T-helper 1 cell treated with Interleukin-12 subunit alpha and Interleukin-12 subunit beta and Interleukin-4 antibody, amounts not matched to agents 30 μg/mL and 1 μg/mL, for 36 hours (primary cell): ENCODE data around the gene BCS1L.
A peak's percentile ranks its signal among the peaks of the same experiment; 100 is the strongest.

ENCODE experiments used
- H3K27ac Mint-ChIP-seq: one replicate; pipeline ENCODE4 v1.8.0; 2021; ENCODE audit warnings: mild to moderate bottlenecking, mixed read lengths
- H3K27me3 Mint-ChIP-seq: one replicate; pipeline ENCODE4 v1.8.0; 2021; ENCODE audit warnings: low read depth, mixed read lengths
- H3K36me3 Mint-ChIP-seq: one replicate; pipeline ENCODE4 v1.8.0; 2021; ENCODE audit warnings: low read depth, mixed read lengths
- H3K4me1 Mint-ChIP-seq: one replicate; pipeline ENCODE4 v1.8.0; 2021; ENCODE audit warnings: low read depth, mixed read lengths
- H3K4me3 Mint-ChIP-seq: one replicate; pipeline ENCODE4 v1.8.0; 2021; ENCODE audit warnings: mild to moderate bottlenecking, moderate library complexity, mixed read lengths
- H3K9me3 Mint-ChIP-seq: one replicate; pipeline ENCODE4 v1.8.0; 2021; ENCODE audit warnings: mixed read lengths

The BCS1L gene

GRCh38 chr2:218659258-218659987 lies at the start of gene BCS1L, which contains the start of gene ZNF142:
Gene BCS1L, plus strand, starts transcription at chr2:218659683. Its CDS starts 1,305 bp downstream, at chr2:218660988.
Gene ZNF142, minus strand, starts transcription at chr2:218659623. Its CDS starts 3,194 bp downstream, at chr2:218656429.
- Mint-ChIP-seq H3K4me1 (peaks cover 18% of the 10 kb centered on the region), H3K27ac (peak within 1 kb of the TSS; percentile 90), H3K27me3 (no peaks in the 10 kb centered on the region), H3K36me3 (peaks cover 32% of the 10 kb centered on the region), H3K4me3 (peak within 1 kb of the TSS; percentile 96), H3K9me3 (no peaks in the 10 kb centered on the region)

GRCh38 chr2:218615868-218616315 lies 43.6 kb upstream of the BCS1L start:
- no peak overlapping the region for H3K27ac Mint-ChIP-seq
- H3K36me3 Mint-ChIP-seq: no peaks in the 10 kb centered on the region
- no peaks in the 10 kb centered on the region for H3K9me3 Mint-ChIP-seq
- H3K4me3 Mint-ChIP-seq: no peak overlapping the region
- H3K27me3 Mint-ChIP-seq: no peaks in the 10 kb centered on the region
- H3K4me1 Mint-ChIP-seq: no peaks in the 10 kb centered on the region

DNA sequence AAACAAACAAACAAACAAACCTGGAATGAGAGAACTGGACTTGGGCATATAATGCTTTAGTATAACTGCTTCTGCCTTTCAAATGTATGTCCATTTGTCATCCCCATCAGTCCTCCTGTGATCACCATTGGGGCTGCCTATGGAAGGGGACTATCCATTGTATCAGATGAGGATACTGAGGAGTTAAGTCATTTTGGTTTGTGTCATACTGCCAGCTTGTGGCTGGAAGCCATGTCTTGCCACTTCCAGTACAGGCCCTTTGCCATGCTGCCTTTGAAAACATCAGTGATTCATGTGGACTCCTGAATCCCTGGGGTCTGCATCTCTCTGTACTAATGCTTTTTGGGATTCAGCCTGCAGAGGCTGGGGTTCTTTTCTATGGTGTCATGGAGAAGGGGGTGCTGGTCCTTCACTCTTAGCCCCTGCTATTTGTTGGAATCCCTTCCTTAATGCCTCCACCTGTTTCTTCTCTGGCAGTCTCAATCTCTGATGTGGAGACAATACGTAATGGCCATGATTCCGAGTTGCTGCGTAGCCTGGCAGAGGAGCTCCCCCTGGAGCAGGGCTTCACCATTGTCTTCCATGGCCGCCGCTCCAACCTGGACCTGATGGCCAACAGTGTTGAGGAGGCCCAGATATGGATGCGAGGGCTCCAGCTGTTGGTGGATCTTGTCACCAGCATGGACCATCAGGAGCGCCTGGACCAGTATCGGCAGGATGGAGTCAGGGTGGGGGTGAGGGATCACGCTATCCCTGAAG lies 41.2 kb upstream of the BCS1L start:
- Mint-ChIP-seq H3K36me3 (no peaks in the 10 kb centered on the region), H3K4me1 (no peaks in the 10 kb centered on the region), H3K4me3 (no peak overlapping the region), H3K27me3 (no peaks in the 10 kb centered on the region), H3K9me3 (no peaks in the 10 kb centered on the region), H3K27ac (no peak overlapping the region)

DNA sequence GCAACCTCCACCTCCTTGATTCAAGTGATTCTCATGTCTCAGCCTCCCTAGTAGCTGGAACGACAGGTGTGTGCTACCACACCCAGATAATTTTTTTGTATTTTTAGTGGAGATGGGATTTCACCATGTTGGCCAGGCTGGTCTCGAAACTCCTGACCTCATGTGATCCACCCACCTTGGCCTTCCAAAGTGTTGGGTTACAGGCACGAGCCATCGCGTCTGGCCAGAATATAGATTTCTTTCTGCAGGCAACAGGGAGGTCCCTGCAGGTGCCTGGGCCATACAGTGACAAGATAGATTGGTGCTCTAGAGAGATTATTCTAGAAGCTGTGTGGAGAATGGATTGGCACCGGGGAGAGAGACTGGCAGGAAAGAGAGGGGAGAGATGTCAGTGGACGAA lies 38.5 kb upstream of the BCS1L start:
- H3K27ac Mint-ChIP-seq: no peak overlapping the region
- H3K4me3 Mint-ChIP-seq: no peak overlapping the region
- H3K36me3 Mint-ChIP-seq: no peaks in the 10 kb centered on the region
- no peaks in the 10 kb centered on the region for H3K9me3 Mint-ChIP-seq
- no peaks in the 10 kb centered on the region for H3K4me1 Mint-ChIP-seq
- H3K27me3 Mint-ChIP-seq: no peaks in the 10 kb centered on the region

DNA sequence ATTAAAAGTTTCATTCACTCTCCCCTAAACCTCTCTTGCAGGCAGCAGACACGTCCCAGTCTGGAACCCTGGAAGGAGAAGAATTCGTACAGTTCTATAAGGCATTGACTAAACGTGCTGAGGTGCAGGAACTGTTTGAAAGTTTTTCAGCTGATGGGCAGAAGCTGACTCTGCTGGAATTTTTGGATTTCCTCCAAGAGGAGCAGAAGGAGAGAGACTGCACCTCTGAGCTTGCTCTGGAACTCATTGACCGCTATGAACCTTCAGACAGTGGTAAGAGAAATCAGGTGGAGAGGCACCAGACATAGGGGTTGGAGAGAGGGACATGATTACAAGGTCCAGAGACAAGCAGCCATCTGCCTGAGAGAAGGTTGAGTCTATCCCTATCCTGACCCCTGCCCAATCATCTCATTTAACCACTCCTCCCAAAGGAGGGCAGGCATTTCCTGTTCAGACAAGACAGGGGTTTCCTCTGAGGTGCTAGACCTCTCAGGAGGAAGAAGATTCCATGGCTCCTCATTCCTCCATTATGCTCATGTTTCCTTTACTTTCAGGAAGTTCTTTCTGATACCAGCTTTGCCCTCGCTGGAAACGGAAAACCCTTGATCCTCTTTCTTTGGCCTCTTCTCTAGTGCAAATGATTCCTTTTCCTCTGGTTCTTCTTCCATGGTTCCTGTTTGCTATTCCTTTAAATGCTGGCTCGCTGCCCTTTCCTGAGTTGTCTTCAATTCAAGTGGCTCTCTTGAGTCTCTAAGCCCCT lies 36.7 kb upstream of the BCS1L start:
- no peaks in the 10 kb centered on the region for H3K9me3 Mint-ChIP-seq
- H3K36me3 Mint-ChIP-seq: no peaks in the 10 kb centered on the region
- no peaks in the 10 kb centered on the region for H3K4me1 Mint-ChIP-seq
- H3K4me3 Mint-ChIP-seq: no peak overlapping the region
- H3K27ac Mint-ChIP-seq: no peak overlapping the region
- no peaks in the 10 kb centered on the region for H3K27me3 Mint-ChIP-seq

DNA sequence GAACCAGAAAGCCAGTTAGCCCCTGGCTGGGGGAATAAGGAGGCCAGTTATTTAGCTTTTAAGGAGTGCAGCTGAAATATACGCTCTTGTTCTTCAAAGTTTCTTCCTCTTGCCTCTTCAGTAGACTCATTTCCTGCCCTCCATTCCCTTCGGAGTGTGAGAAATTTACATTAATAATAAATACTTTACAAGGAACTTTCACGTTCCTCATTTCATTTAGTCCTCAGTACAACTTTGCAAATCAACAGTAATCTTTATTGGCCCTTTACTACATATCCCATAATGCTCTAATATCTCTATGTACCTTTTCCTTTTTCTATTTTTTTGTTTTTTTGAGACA lies 36.1 kb upstream of the BCS1L start:
- Mint-ChIP-seq H3K36me3 (no peaks in the 10 kb centered on the region), H3K4me3 (no peak overlapping the region), H3K9me3 (no peaks in the 10 kb centered on the region), H3K4me1 (no peaks in the 10 kb centered on the region), H3K27me3 (no peaks in the 10 kb centered on the region), H3K27ac (no peak overlapping the region)

DNA sequence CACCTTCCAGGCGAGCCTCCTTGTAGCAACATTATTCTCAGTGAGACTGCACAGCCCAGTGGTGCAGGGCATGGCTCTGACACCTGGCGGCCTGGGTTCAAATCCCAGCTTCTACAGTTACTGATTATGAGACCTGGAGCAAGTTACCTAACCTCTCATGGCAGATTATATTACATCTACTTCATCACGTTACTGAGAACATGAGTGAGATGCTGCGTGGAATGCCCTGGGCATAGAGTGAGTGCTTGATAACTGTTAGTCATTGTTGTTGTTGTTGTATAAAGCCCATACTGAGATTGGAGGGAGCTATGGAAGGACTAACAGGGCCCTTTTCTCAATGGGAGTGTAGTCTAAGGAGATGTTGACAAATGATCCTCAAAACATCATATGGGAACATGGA lies 33.1 kb upstream of the BCS1L start:
- Mint-ChIP-seq H3K4me3 (no peak overlapping the region), H3K27me3 (no peaks in the 10 kb centered on the region), H3K27ac (no peak overlapping the region), H3K4me1 (no peaks in the 10 kb centered on the region), H3K9me3 (no peaks in the 10 kb centered on the region), H3K36me3 (no peaks in the 10 kb centered on the region)

DNA sequence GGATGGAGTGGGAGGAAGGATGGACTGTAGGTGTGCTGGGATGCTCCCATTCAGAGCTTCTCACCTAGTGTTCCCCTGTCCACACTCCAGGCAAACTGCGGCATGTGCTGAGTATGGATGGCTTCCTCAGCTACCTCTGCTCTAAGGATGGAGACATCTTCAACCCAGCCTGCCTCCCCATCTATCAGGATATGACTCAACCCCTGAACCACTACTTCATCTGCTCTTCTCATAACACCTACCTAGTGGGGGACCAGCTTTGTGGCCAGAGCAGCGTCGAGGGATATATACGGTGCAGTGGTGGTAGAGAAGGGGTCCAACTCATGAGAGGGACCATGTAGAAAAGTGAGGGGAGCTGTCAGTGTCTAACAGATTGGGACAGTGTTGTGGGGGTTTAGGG lies 31.5 kb upstream of the BCS1L start:
- no peaks in the 10 kb centered on the region for H3K27me3 Mint-ChIP-seq
- no peaks in the 10 kb centered on the region for H3K4me1 Mint-ChIP-seq
- H3K36me3 Mint-ChIP-seq: peaks cover 3% of the 10 kb centered on the region
- no peaks in the 10 kb centered on the region for H3K9me3 Mint-ChIP-seq
- H3K4me3 Mint-ChIP-seq: no peak overlapping the region
- H3K27ac Mint-ChIP-seq: no peak overlapping the region

DNA sequence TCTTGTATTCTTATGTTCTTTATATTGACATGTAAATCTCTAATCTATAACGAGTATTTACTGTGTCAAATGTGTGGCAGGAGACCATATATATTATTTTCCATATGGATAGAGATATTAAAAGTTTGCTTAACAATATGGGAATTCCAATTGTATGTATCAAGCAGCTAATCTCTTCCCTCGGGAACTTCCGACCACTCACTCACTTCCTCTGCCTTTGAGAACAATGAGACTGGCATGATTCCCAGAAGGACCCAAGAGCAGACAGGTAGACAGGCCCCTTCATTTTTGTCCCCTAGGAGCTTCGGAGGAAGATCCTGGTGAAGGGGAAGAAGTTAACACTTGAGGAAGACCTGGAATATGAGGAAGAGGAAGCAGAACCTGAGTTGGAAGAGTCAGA lies 27.6 kb upstream of the BCS1L start:
- Mint-ChIP-seq H3K4me1 (no peaks in the 10 kb centered on the region), H3K4me3 (no peak overlapping the region), H3K9me3 (no peaks in the 10 kb centered on the region), H3K27me3 (no peaks in the 10 kb centered on the region), H3K36me3 (peaks cover 19% of the 10 kb centered on the region), H3K27ac (no peak overlapping the region)

DNA sequence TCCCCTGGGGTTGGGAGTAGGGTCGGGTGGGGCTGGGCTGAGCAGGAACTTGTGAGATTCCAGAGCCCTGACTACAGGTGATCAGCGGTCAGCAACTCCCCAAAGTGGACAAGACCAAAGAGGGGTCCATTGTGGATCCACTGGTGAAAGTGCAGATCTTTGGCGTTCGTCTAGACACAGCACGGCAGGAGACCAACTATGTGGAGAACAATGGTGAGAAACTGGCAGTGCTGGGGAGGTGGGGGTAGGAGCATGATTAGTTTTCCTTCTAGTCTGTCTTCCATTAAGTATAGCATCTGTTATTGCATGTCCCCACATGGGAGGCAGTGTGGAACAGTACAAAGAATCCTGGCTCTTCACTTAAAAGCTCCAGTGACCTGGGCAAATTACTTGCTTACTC lies 23.8 kb upstream of the BCS1L start:
- H3K4me1 Mint-ChIP-seq: no peaks in the 10 kb centered on the region
- no peak overlapping the region for H3K27ac Mint-ChIP-seq
- H3K4me3 Mint-ChIP-seq: no peak overlapping the region
- H3K27me3 Mint-ChIP-seq: no peaks in the 10 kb centered on the region
- H3K36me3 Mint-ChIP-seq: peaks cover 35% of the 10 kb centered on the region
- no peaks in the 10 kb centered on the region for H3K9me3 Mint-ChIP-seq

DNA sequence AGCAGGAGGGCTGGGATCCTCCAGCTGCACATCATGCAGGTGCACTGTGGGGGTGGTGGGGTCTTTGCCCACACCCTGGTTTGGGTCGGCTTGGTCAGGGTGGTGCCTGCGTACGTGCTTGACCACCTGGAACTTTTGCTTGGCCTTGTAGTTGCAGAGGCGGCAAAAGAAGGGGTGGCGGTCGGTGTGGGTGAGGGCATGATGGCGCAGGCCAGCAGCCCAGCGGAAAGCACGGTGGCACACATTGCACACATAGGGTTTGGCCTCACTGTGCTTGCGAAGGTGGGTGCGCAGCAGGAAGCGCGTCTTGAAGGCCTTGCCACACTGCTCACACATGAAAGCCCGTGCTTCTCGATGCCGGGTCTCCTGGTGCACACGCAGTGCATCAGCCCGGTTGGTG lies 21.1 kb upstream of the BCS1L start:
- Mint-ChIP-seq H3K9me3 (no peaks in the 10 kb centered on the region), H3K27me3 (no peaks in the 10 kb centered on the region), H3K36me3 (peaks cover 37% of the 10 kb centered on the region), H3K4me3 (no peak overlapping the region), H3K27ac (no peak overlapping the region), H3K4me1 (no peaks in the 10 kb centered on the region)

DNA sequence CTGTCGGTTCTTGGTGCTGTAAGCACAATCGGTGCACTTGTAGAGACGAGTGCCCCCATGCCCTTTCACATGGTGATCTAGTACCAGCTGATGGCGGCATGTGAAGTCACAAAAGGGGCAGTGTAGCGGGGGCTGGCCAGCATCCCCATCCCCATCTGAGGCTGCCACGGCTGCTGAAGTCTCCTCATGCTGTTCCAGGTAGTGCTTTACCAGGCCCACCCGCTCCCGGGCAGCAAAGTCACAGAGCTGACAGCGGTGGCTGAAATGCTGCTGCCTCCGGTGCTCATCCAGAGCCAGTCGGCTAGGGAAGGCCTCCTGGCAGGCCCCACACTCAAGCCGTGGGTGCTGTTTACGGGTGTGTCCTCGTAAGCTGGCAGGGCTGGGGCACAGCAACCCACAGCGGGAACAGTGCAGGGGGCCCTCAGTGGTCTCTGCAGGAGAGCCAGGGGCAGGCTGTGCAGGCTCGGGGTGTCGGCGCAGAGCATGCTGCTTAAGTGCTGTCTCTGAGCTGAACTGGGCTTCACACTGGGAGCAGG lies 17.3 kb upstream of the BCS1L start:
- H3K4me3 Mint-ChIP-seq: no peak overlapping the region
- no peaks in the 10 kb centered on the region for H3K9me3 Mint-ChIP-seq
- no peaks in the 10 kb centered on the region for H3K27me3 Mint-ChIP-seq
- H3K4me1 Mint-ChIP-seq: no peaks in the 10 kb centered on the region
- no peak overlapping the region for H3K27ac Mint-ChIP-seq
- H3K36me3 Mint-ChIP-seq: peaks cover 35% of the 10 kb centered on the region

DNA sequence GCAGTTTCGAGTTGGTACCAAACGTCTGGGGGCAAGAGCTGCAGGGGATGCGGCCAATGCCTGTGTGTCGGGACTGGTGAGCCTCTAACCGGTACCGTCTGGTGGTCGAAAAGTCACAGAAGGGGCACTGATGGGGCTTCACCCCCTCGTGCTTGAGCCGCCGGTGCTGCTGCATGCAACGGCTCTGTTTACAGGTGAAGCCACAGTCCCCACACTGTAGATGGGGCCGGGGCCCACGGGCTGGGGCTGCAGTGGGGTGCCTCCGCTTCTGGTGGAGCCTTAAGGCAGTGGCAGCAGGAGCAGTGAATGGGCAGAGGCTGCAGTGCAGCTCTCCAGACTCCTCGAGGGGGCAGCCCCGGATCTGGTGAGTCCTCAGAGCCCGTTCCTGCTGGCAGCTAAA lies 16.7 kb upstream of the BCS1L start:
- Mint-ChIP-seq H3K9me3 (no peaks in the 10 kb centered on the region), H3K27ac (no peak overlapping the region), H3K27me3 (no peaks in the 10 kb centered on the region), H3K4me1 (no peaks in the 10 kb centered on the region), H3K36me3 (peaks cover 31% of the 10 kb centered on the region), H3K4me3 (no peak overlapping the region)

DNA sequence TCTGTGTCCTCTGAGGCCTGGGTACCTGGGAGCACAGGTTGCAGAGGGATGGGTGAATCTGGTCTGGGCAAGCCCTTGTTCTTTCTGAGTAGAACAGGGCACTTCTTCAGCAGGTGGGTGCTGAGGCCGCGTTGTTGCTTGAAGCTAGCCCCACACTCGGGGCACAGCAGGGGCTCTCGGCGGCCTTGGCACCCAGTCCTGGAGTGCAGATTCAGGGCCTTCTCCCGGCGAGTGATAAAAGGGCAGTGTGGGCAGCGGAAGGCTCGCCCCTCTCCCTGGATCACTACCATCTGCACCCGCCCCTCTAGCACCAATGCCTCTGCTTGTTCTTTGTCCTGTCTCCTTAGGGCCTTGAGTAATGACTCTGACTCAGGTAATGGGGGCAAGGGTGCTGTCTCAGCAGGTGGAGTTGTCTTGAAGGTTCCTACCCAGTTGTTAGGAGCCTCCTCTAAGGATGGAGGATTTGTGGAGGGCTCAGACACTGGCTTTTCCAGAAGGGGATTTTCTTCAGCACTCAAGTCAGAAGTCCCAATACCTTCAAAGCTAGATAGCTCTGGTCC lies 15.7 kb upstream of the BCS1L start:
- Mint-ChIP-seq H3K27ac (no peak overlapping the region), H3K9me3 (no peaks in the 10 kb centered on the region), H3K27me3 (no peaks in the 10 kb centered on the region), H3K36me3 (peaks cover 38% of the 10 kb centered on the region), H3K4me1 (peaks cover 2% of the 10 kb centered on the region), H3K4me3 (no peak overlapping the region)
